Endothelial cell of umbilical vein (primary cell): ENCODE data around the gene AP1M1. TPM values are rescaled to one million over a fixed set of nuclear protein-coding genes. Genes with fewer than 3 reads are reported as not detected.

Source experiments
- BruUV-seq: library from RNA; stranded (reverse); fragments of 400-500 nt; replicated peaks from 2 replicates; lab custom pipeline; 2021; lab: Mats Ljungman, UMichigan
- CTCF ChIA-PET: fragments of 300-600, 350-600 bp; sonication (Branson Sonifier 250); formaldehyde crosslinking; loops from one replicate; lab custom pipeline; 2021; ENCODE audit warnings: antibody characterized with exemption, inconsistent platforms; lab: Charles Lee
- POLR2A ChIA-PET: fragments of 300-600, 350-600 bp; sonication (Branson Sonifier 250); formaldehyde crosslinking; loops from one replicate; lab custom pipeline; 2021; ENCODE audit warnings: antibody characterized with exemption, inconsistent platforms; lab: Charles Lee
- DNase-seq: peaks from one replicate; pipeline ENCODE4 v3.0.0-alpha.2; 2011; ENCODE audit warnings: low read depth, low spot score
- FAIRE-seq: peaks from 2 replicates; lab custom pipeline; 2011; peaks lifted over from hg19 to GRCh38; lab: Jason Lieb, UNC
- H2AFZ ChIP-seq: 2 replicates; pipeline ENCODE4 v1.6.0; 2012; ENCODE audit warnings: low read depth, low read length, control low read depth, inconsistent platforms
- H3K27ac ChIP-seq: 2 replicates; pipeline ENCODE4 v1.5.1; 2011; ENCODE audit warnings: low read depth, mild to moderate bottlenecking, control low read depth, low read length, moderate library complexity; ENCODE audit not compliant: insufficient read depth
- H3K27me3 ChIP-seq, 2 experiments: 2 replicates each; pipeline versions ENCODE4 v1.6.0 to v1.6.1; 2011; ENCODE audit warnings: low read length in 2 of 2, mixed read lengths in 1 of 2; ENCODE audit not compliant: control insufficient read depth in 2 of 2, insufficient read depth in 2 of 2
- H3K36me3 ChIP-seq, 2 experiments: 2 replicates in 1 of 2; 3 replicates in 1 of 2; pipeline ENCODE4 v1.5.1; 2011; ENCODE audit warnings: low read length in 2 of 2, mild to moderate bottlenecking in 1 of 2, moderate library complexity in 1 of 2; ENCODE audit not compliant: control insufficient read depth in 2 of 2, insufficient read depth in 2 of 2; ENCODE audit errors: extremely low read depth in 1 of 2
- H3K4me1 ChIP-seq: 3 replicates; pipeline ENCODE4 v1.5.1; 2011; ENCODE audit warnings: mild to moderate bottlenecking, low read length; ENCODE audit not compliant: control insufficient read depth, insufficient read depth; ENCODE audit errors: extremely low read depth
- H3K4me2 ChIP-seq: 2 replicates; pipeline ENCODE4 v1.6.1; 2011; ENCODE audit warnings: low read length, control low read depth, mixed read lengths; ENCODE audit not compliant: insufficient read depth
- H3K4me3 ChIP-seq, 3 experiments: fragments of 200-600 bp in 1 of 3; sonication (generic), shearing (Covaris generic) in 1 of 3; replicated peaks in 1 of 3; 2 replicates each; pipeline ENCODE4 v1.5.1; 2011 to 2016; ENCODE audit warnings: control low read depth in 3 of 3, low read length in 3 of 3, mild to moderate bottlenecking in 2 of 3, inconsistent platforms in 1 of 3, low read depth in 1 of 3, moderate library complexity in 1 of 3; ENCODE audit not compliant: insufficient read depth in 1 of 3
- H3K79me2 ChIP-seq: 2 replicates; pipeline ENCODE4 v1.6.0; 2012; ENCODE audit warnings: low read length, inconsistent platforms; ENCODE audit not compliant: control insufficient read depth, insufficient read depth
- H3K9ac ChIP-seq: replicated peaks from 2 replicates; pipeline ENCODE3; 2011; ENCODE audit warnings: low read length, control low read depth; ENCODE audit not compliant: insufficient read depth; ENCODE audit errors: extremely low read depth
- H3K9me1 ChIP-seq: replicated peaks from 3 replicates; pipeline ENCODE4 v1.6.0; 2011; ENCODE audit warnings: mild to moderate bottlenecking, low read length; ENCODE audit not compliant: control insufficient read depth, insufficient read depth; ENCODE audit errors: extremely low read depth
- H3K9me3 ChIP-seq: replicated peaks from 2 replicates; pipeline ENCODE4 v1.5.1; 2012; ENCODE audit warnings: low read length, inconsistent platforms; ENCODE audit not compliant: control insufficient read depth, insufficient read depth
- H4K20me1 ChIP-seq: replicated peaks from 2 replicates; pipeline ENCODE3; 2011; ENCODE audit warnings: mild to moderate bottlenecking, low read length; ENCODE audit not compliant: control insufficient read depth, insufficient read depth; ENCODE audit errors: extremely low read depth
- EZH2 ChIP-seq: IDR thresholded peaks from 2 replicates; pipeline ENCODE4 v1.6.1; 2012; ENCODE audit warnings: borderline replicate concordance, low read depth, mild to moderate bottlenecking, moderate library complexity, low read length, inconsistent platforms; ENCODE audit not compliant: severe bottlenecking
- GATA2 ChIP-seq: IDR thresholded peaks from 2 replicates; pipeline ENCODE4 v1.7.0; 2011; ENCODE audit warnings: low read depth, mild to moderate bottlenecking, moderate library complexity, mixed read lengths, low read length; ENCODE audit not compliant: insufficient read length, insufficient read depth
- JUN ChIP-seq: IDR thresholded peaks from 2 replicates; pipeline ENCODE4 v1.6.1; 2011; ENCODE audit warnings: borderline replicate concordance, low read depth; ENCODE audit not compliant: insufficient read length, insufficient read depth
- MYC ChIP-seq: IDR thresholded peaks from one replicate; pipeline ENCODE4 v1.6.1; 2011; ENCODE audit warnings: mild to moderate bottlenecking, low read depth, low read length
- POLR2A ChIP-seq: IDR thresholded peaks from 2 replicates; pipeline ENCODE4 v1.6.1; 2012; ENCODE audit warnings: low read depth, mild to moderate bottlenecking, control low read depth, low read length
- POLR2AphosphoS5 ChIP-seq: IDR thresholded peaks from 2 replicates; pipeline ENCODE4 v1.6.1; 2012; ENCODE audit warnings: low read depth, mild to moderate bottlenecking, control low read depth, low read length, moderate library complexity; ENCODE audit not compliant: insufficient read depth
- dilution Hi-C: fragments of 300-500 bp; cut with MboI; formaldehyde crosslinking; loops from one replicate; pipeline ENCODE4 v1.15.0; 2019; ENCODE audit warnings: low sequenced_read_pairs; ENCODE audit not compliant: extremely low pct_ligation_motif_present
- intact Hi-C: fragments of 100-400 bp; cut with micrococcal nuclease; formaldehyde crosslinking; loops from one replicate; pipeline ENCODE4 v1.10.0; 2022
- polyA plus RNA-seq, 4 experiments: library from polyadenylated mRNA; depleted of rRNA in 3 of 4; stranded (reverse) in 3 of 4; unstranded in 1 of 4; fragments of >200 nt; gene quantifications; 2 replicates each; pipeline versions ENCODE4 v1.2.1 to v1.2.3, GENCODE V29; 2011 to 2012; ENCODE audit warnings: missing spikeins in 1 of 4
- total RNA-seq: library from RNA; stranded (reverse); gene quantifications from 2 replicates; pipeline ENCODE4 v1.2.3, GENCODE V29; 2021
- TF ChIP-seq, protein P1 (sequence below), 2 donors: IDR thresholded peaks; 1 replicate in 1 of 2; 2 replicates in 1 of 2; pipeline ENCODE4 v1.5.1; 2011; ENCODE audit warnings: low read length in 2 of 2, mild to moderate bottlenecking in 2 of 2, moderate library complexity in 2 of 2, control low read depth in 1 of 2, inconsistent platforms in 1 of 2, low read depth in 1 of 2; ENCODE audit not compliant: insufficient read depth in 1 of 2; ENCODE audit errors: extremely low read depth in 1 of 2
- TF ChIP-seq, protein P2 (sequence below): IDR thresholded peaks from 2 replicates; pipeline ENCODE4 v1.6.1; 2011; ENCODE audit not compliant: insufficient read depth, insufficient read length

Gene AP1M1
- total and polyA plus RNA-seq, 2 donors (not counting 3 experiments of a cell fraction or from before 2014, with no cell fraction given): 99.3 to 129 TPM

DNA sequence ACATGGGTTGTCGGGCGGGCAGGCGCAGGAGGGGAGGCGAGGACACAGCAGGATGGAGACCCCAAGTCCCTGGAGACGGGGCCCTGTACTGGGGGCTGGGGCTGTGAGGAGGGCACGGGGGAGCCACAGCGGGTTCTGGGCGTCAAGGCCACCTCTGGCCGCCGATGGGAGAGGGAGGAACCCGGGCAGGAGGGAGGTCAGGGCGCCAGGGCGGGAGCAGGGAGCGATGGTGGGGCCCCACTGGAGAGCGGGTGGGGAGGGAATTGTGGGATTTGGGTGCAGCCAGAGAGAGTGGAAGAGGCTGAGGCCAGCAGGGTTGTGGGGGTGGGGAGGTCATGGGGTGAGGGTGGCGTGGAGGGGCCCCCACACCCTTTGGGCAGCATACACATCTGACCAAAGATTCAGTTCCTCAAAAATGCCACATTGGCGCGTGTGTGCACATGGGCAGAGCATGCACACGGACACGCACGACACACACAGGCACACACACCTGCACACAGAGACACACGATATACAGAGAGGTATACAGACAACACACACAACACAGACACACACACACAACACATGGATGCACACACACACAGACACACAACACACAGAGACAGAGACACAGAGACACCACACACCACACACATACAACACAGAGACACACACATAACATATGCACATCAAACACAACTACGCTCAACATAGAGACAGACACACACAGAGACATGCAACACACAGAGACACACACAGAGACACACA, 54.9 kb downstream of the AP1M1 start:
- Histone ChIP-seq H3K4me1 (no peaks in the 10 kb centered on the region), H3K36me3 (no peaks in the 10 kb centered on the region), H3K4me3 (no peak overlapping the region), H3K27me3 (no peaks in the 10 kb centered on the region), H3K9me3 (no peaks in the 10 kb centered on the region), H3K27ac (no peak overlapping the region), H3K4me2 (no peak overlapping the region), H3K9ac (no peak overlapping the region), H4K20me1 (no peaks in the 10 kb centered on the region), H3K9me1 (no peaks in the 10 kb centered on the region), H2AFZ (no peak overlapping the region), H3K79me2 (no peaks in the 10 kb centered on the region)
- CTCF ChIA-PET: interaction anchor here (2.5 kb wide), 1 partner anchor 130 kb away, joined by 18 read pairs; no protein-coding TSS in a partner anchor
- no peak for DNase-seq
- TF ChIP-seq JUN (no peak), POLR2A (no peak), POLR2AphosphoS5 (no peak), GATA2 (no peak), MYC (no peak), EZH2 (no peak)
- TF ChIP-seq, protein P1, sequence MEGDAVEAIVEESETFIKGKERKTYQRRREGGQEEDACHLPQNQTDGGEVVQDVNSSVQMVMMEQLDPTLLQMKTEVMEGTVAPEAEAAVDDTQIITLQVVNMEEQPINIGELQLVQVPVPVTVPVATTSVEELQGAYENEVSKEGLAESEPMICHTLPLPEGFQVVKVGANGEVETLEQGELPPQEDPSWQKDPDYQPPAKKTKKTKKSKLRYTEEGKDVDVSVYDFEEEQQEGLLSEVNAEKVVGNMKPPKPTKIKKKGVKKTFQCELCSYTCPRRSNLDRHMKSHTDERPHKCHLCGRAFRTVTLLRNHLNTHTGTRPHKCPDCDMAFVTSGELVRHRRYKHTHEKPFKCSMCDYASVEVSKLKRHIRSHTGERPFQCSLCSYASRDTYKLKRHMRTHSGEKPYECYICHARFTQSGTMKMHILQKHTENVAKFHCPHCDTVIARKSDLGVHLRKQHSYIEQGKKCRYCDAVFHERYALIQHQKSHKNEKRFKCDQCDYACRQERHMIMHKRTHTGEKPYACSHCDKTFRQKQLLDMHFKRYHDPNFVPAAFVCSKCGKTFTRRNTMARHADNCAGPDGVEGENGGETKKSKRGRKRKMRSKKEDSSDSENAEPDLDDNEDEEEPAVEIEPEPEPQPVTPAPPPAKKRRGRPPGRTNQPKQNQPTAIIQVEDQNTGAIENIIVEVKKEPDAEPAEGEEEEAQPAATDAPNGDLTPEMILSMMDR (IDR thresholded peaks at IDR 0.05; ENCODE audit: extremely low read depth in 1 of 2, insufficient read depth in 1 of 2, low read depth in 1 of 2, low read length in 2 of 2): no peak
- TF ChIP-seq, protein P2, sequence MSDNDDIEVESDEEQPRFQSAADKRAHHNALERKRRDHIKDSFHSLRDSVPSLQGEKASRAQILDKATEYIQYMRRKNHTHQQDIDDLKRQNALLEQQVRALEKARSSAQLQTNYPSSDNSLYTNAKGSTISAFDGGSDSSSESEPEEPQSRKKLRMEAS: no peak
- intact Hi-C loops (no loop called here), dilution Hi-C loops (no loop called here)
- no TSS peak for BruUV-seq
- no peak for FAIRE-seq
- POLR2A ChIA-PET: no interaction called here
